Measurements from ENCODE around the gene F11R.

DNA sequence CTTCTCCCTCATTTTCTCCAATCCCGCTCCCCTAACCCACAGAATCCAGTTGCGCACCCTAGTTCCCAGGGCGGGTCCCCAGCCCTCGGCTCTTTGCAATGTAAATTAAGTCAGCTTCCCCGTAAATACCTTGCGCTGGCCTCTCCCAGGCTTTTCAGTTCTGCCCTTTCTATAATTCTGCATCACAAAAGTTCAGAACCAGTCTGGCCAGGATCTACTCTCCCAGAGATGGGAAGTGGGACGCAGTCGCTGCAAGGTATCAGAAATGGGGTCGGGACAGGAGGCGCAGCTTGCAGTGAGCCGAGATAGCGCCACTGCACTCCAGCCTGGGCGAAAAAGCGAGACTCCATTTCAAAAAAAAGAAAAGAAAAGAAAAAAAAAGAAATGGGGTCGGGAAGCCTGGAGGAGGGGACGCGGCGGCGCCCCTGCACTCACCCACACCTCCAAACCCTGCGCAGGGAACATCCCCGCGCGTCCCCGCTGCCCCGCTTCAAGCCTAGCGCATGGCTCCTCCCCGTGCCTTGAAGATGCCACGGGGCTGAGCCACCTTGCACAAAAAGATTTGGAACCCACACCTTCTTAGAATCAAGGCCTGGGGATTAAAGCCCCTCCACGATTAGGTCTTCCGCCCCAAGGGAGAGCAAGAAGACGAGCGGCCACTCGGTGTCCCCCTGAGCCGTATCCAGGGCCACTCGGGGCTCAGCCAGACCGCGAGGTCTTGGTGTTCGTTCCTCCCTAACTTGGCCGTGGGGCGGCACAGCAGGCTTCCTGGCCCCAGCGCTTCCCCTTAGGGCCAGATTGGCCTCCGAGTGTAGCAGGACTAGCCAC is 39.2 kb downstream of the F11R start:
- TF ChIP-seq, protein P1, sequence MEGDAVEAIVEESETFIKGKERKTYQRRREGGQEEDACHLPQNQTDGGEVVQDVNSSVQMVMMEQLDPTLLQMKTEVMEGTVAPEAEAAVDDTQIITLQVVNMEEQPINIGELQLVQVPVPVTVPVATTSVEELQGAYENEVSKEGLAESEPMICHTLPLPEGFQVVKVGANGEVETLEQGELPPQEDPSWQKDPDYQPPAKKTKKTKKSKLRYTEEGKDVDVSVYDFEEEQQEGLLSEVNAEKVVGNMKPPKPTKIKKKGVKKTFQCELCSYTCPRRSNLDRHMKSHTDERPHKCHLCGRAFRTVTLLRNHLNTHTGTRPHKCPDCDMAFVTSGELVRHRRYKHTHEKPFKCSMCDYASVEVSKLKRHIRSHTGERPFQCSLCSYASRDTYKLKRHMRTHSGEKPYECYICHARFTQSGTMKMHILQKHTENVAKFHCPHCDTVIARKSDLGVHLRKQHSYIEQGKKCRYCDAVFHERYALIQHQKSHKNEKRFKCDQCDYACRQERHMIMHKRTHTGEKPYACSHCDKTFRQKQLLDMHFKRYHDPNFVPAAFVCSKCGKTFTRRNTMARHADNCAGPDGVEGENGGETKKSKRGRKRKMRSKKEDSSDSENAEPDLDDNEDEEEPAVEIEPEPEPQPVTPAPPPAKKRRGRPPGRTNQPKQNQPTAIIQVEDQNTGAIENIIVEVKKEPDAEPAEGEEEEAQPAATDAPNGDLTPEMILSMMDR (IDR thresholded peaks at IDR 0.05) = no peak
- no peak for TF ChIP-seq POLR2A (IDR thresholded peaks at IDR 0.05)
